Transverse colon (tissue), 3 donors: Measurements from ENCODE around the gene MCM3AP.

Experiments
- EP300 ChIP-seq: sonication (generic); formaldehyde crosslinking; IDR thresholded peaks from one replicate; pipeline ENCODE4 v1.6.1; 2017; ENCODE audit warnings: antibody characterized with exemption, low read depth
- POLR2A ChIP-seq: fragments of 450-650 bp; IDR thresholded peaks from one replicate; pipeline ENCODE4 v1.6.1; 2016; ENCODE audit warnings: antibody characterized with exemption, mild to moderate bottlenecking, moderate library complexity
- TF ChIP-seq, protein P1 (sequence below), 5 experiments: fragments of 200-600 bp in 3 of 5; fragments of 450-650 bp in 2 of 5; sonication (generic) in 3 of 5; IDR thresholded peaks; 1 replicate in 2 of 5; 2 replicates in 3 of 5; pipeline ENCODE4 v1.5.1; 2016 to 2017; ENCODE audit warnings: antibody characterized with exemption in 5 of 5, inconsistent platforms in 3 of 5, mild to moderate bottlenecking in 2 of 5, moderate library complexity in 1 of 5

DNA sequence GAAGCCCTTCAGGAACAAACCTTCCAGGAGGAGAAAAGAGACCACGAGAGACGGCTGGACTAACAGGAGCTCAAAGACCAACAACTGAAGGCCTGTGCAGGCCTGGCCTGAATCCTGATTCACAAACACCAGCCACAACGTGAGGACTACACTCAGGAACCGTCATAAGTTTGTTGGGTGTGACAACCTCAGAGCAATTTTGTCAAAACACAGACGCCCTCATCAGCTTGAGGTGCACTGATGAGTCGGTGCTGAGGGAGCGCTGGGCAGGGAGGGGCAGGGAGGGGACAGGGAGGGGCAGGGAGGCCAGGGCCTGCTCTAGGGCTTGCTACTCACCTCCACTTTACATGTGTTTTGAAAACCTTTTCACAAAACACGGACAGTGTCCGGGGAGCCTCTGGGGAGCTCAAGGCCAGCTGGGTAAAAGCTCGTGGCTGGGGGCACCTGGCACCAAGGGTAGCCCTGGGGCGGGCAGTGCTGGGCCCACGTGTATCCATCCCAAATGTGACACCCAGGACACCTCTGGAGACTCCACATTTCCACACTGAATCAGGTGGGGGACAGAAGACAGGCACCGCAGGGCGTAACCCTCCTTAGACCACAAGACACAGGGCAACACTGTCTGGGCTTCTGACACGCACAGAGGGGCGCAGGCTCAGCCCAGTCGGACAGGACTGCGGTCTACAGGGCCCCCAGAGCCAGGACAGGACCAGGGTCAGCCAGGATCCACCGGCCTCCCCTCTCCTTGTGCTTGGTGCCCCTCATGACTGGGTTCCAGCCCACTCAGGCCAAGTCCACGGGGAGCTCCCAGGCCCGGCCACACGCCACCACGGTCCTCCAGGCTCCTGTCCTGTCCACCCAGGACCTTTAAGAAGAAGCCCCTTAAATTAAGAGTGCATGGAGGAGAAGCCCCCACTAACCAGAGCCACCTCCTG, 73.4 kb downstream of the MCM3AP start:
- TF ChIP-seq, protein P1, sequence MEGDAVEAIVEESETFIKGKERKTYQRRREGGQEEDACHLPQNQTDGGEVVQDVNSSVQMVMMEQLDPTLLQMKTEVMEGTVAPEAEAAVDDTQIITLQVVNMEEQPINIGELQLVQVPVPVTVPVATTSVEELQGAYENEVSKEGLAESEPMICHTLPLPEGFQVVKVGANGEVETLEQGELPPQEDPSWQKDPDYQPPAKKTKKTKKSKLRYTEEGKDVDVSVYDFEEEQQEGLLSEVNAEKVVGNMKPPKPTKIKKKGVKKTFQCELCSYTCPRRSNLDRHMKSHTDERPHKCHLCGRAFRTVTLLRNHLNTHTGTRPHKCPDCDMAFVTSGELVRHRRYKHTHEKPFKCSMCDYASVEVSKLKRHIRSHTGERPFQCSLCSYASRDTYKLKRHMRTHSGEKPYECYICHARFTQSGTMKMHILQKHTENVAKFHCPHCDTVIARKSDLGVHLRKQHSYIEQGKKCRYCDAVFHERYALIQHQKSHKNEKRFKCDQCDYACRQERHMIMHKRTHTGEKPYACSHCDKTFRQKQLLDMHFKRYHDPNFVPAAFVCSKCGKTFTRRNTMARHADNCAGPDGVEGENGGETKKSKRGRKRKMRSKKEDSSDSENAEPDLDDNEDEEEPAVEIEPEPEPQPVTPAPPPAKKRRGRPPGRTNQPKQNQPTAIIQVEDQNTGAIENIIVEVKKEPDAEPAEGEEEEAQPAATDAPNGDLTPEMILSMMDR (IDR thresholded peaks at IDR 0.05) = no peak
- TF ChIP-seq POLR2A (no peak), EP300 (no peak)
